Natural killer cell (primary cell): ENCODE results near the gene HIC1. TPM values are rescaled to one million over a fixed set of nuclear protein-coding genes. Genes with fewer than 3 reads are reported as not detected.

Experiments used
- ATAC-seq, 3 donors: fragments of 150-1000 bp in 2 of 3; fragments of 200-7000 bp in 1 of 3; cut with Tn5 transposase; 1 replicate in 1 of 3; 2 replicates in 2 of 3; pipeline ENCODE4 v1.10.0; 2021; ENCODE audit warnings: mild to moderate bottlenecking in 2 of 3, moderate library complexity in 2 of 3
- DNase-seq, 2 donors: peaks; one replicate each; pipeline versions ENCODE4 v3.0.0 to v3.0.0-alpha.2; 2013 to 2021; ENCODE audit warnings: mixed read lengths in 1 of 2
- H3K27ac ChIP-seq: one replicate; pipeline ENCODE4 v1.5.1; 2013; ENCODE audit warnings: mild to moderate bottlenecking, low read length
- H3K27me3 ChIP-seq: one replicate; pipeline ENCODE4 v1.6.1; 2013; ENCODE audit warnings: low read length; ENCODE audit not compliant: control insufficient read depth, insufficient read depth
- H3K36me3 ChIP-seq: one replicate; pipeline ENCODE4 v1.6.1; 2013; ENCODE audit warnings: low read length; ENCODE audit not compliant: control insufficient read depth, insufficient read depth
- H3K4me1 ChIP-seq: one replicate; pipeline ENCODE4 v1.6.1; 2013; ENCODE audit warnings: low read length; ENCODE audit not compliant: control insufficient read depth, insufficient read depth
- H3K4me3 ChIP-seq: one replicate; pipeline ENCODE4 v1.5.1; 2013; ENCODE audit warnings: low read length
- H3K9me3 ChIP-seq: one replicate; pipeline ENCODE4 v1.6.1; 2013; ENCODE audit warnings: low read length; ENCODE audit not compliant: control insufficient read depth, insufficient read depth
- H3K27ac Mint-ChIP-seq, 2 donors: one replicate each; pipeline ENCODE4 v1.8.0; 2022; ENCODE audit warnings: mild to moderate bottlenecking in 2 of 2, mixed read lengths in 2 of 2, moderate library complexity in 1 of 2
- H3K27me3 Mint-ChIP-seq, 2 donors: one replicate each; pipeline ENCODE4 v1.8.0; 2022; ENCODE audit warnings: low read depth in 2 of 2, mixed read lengths in 2 of 2
- H3K36me3 Mint-ChIP-seq: one replicate; pipeline ENCODE4 v1.8.0; 2022; ENCODE audit warnings: mixed read lengths
- H3K4me1 Mint-ChIP-seq, 2 donors: one replicate each; pipeline ENCODE4 v1.8.0; 2022; ENCODE audit warnings: mixed read lengths in 2 of 2
- H3K4me3 Mint-ChIP-seq: one replicate; pipeline ENCODE4 v1.8.0; 2022; ENCODE audit warnings: mild to moderate bottlenecking, moderate library complexity, mixed read lengths
- H3K9me3 Mint-ChIP-seq, 2 donors: one replicate each; pipeline ENCODE4 v1.8.0; 2022; ENCODE audit warnings: mixed read lengths in 2 of 2
- WGBS: methylation state at CpG from one replicate; pipeline ENCODE4 v1.1.7; 2013; ENCODE audit warnings: missing lambda C conversion rate; ENCODE audit not compliant: insufficient coverage; 5-methylcytosine and 5-hydroxymethylcytosine counted together
- intact Hi-C: fragments of 100-400 bp; cut with micrococcal nuclease; formaldehyde crosslinking; loops from one replicate; pipeline ENCODE4 v1.14.2; 2022
- total RNA-seq, 4 donors: library from RNA; stranded (reverse); fragments of 120-200 nt in 1 of 4; gene quantifications; one replicate each; pipeline versions ENCODE4 v1.2.3 to v1.2.4, GENCODE V29; 2013 to 2022
- TF ChIP-seq, protein P1 (sequence below): fragments of 200-600 bp; IDR thresholded peaks from one replicate; pipeline ENCODE4 v1.8.0; 2022; ENCODE audit warnings: antibody characterized with exemption

Gene HIC1
- total RNA-seq, 3 donors from 2014 or later (not counting 1 experiment from before 2014, with no cell fraction given) = 19.2 to 26.4 (median 20.7) TPM

- Histone ChIP-seq H3K36me3 (no peaks in the 10 kb centered on the region), H3K27me3 (peaks cover 4% of the 10 kb centered on the region), H3K9me3 (no peaks in the 10 kb centered on the region), H3K27ac (no peak overlapping the region), H3K4me1 (peaks cover 6% of the 10 kb centered on the region), H3K4me3 (no peak overlapping the region)
- intact Hi-C loops = no loop called here
- Mint-ChIP-seq H3K27ac (no peak overlapping the region), H3K9me3 (no peaks in the 10 kb centered on the region), H3K36me3 (no peaks in the 10 kb centered on the region), H3K4me3 (no peak overlapping the region), H3K4me1 (no peaks in the 10 kb centered on the region), H3K27me3 (peaks cover 34% of the 10 kb centered on the region in 2 donors)
- WGBS = 88% methylated on average over 24 of the region's 24 CpGs
- TF ChIP-seq, protein P1, sequence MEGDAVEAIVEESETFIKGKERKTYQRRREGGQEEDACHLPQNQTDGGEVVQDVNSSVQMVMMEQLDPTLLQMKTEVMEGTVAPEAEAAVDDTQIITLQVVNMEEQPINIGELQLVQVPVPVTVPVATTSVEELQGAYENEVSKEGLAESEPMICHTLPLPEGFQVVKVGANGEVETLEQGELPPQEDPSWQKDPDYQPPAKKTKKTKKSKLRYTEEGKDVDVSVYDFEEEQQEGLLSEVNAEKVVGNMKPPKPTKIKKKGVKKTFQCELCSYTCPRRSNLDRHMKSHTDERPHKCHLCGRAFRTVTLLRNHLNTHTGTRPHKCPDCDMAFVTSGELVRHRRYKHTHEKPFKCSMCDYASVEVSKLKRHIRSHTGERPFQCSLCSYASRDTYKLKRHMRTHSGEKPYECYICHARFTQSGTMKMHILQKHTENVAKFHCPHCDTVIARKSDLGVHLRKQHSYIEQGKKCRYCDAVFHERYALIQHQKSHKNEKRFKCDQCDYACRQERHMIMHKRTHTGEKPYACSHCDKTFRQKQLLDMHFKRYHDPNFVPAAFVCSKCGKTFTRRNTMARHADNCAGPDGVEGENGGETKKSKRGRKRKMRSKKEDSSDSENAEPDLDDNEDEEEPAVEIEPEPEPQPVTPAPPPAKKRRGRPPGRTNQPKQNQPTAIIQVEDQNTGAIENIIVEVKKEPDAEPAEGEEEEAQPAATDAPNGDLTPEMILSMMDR = no peak
- no peak for ATAC-seq
- no peak for DNase-seq
Measured at GRCh38 chr17:2018716-2019510, 36.0 kb upstream of the HIC1 start.

DNA sequence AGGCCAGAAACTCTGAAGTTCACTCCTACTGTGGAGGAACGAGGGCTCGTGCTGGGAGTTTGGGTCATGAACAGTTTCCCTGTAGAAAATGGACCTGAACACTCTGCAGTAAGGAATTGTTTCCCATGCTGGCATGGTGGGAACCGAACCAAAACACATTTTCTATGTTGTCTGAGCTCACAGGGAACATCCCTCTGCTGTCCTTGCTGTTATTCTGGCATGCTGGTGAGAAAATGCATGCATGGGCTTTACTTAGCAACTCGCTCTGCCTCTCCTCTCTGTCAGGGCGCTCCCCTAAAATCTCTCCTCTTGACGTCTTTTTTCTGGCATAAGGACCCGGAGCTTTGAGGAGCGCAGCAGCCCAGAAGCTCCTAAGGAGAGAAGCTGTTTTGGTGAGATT lies 35.2 kb upstream of the HIC1 start:
- H3K27ac ChIP-seq = no peak overlapping the region
- no peaks in the 10 kb centered on the region for H3K9me3 ChIP-seq
- H3K4me3 Mint-ChIP-seq = no peak overlapping the region
- H3K4me1 ChIP-seq = peaks cover 14% of the 10 kb centered on the region
- ATAC-seq (no peak), DNase-seq (no peak)
- intact Hi-C loops = loop anchor here (10.0 kb wide), 1 partner anchor 115 kb away; no protein-coding TSS in a partner anchor
- no peak overlapping the region for H3K4me3 ChIP-seq
- no peaks in the 10 kb centered on the region for H3K36me3 ChIP-seq
- TF ChIP-seq, protein P1 = no peak
- peaks cover 0 to 4% of the 10 kb centered on the region in 2 donors for H3K4me1 Mint-ChIP-seq
- no peaks in the 10 kb centered on the region for H3K36me3 Mint-ChIP-seq
- peaks cover 11% of the 10 kb centered on the region for H3K27me3 ChIP-seq
- H3K27me3 Mint-ChIP-seq = peaks cover 30 to 32% of the 10 kb centered on the region in 2 donors
- H3K9me3 Mint-ChIP-seq = no peaks in the 10 kb centered on the region
- 95% methylated on average over 8 of the region's 8 CpGs for WGBS
- no peak overlapping the region for H3K27ac Mint-ChIP-seq

DNA sequence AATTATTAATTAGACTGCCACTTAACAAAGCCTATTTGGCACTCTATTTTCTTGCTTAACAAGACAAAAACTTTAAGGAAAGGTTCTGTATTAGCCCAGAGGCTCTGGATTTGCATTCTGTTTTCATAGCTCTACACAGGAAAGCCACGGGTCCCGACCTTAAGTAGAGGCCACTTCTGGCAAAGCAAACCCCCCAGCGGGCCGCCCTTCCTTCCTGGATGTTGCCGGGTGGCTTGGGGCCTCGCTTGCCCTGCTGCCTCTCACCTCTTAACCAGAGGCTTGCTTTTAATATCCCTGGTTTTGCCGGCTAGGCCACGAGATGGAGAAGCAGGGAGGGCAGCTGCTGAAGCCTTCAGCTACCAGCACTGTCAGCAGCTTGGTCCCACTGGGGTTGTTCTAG lies 34.2 kb upstream of the HIC1 start:
- intact Hi-C loops = loop anchor here (10.0 kb wide), 1 partner anchor 116 kb away; no protein-coding TSS in a partner anchor
- H3K27ac ChIP-seq = no peak overlapping the region
- Mint-ChIP-seq H3K27ac (no peak overlapping the region), H3K36me3 (no peaks in the 10 kb centered on the region), H3K9me3 (no peaks in the 10 kb centered on the region), H3K4me3 (no peak overlapping the region), H3K27me3 (peaks cover 31 to 32% of the 10 kb centered on the region in 2 donors), H3K4me1 (peaks cover under 1 to 9% of the 10 kb centered on the region in 2 donors)
- peaks cover 12% of the 10 kb centered on the region for H3K27me3 ChIP-seq
- ATAC-seq = no peak
- H3K9me3 ChIP-seq = no peaks in the 10 kb centered on the region
- no peaks in the 10 kb centered on the region for H3K36me3 ChIP-seq
- peaks cover 21% of the 10 kb centered on the region for H3K4me1 ChIP-seq
- WGBS = 11% methylated on average over 8 of the region's 8 CpGs
- no peak overlapping the region for H3K4me3 ChIP-seq
- TF ChIP-seq, protein P1 = no peak
- DNase-seq = no peak
